GM12891 (cell line): ENCODE results near the gene LYPD6.

Source experiments
- POLR2A ChIP-seq: IDR thresholded peaks from 2 replicates; pipeline ENCODE4 v1.6.1; 2011; ENCODE audit warnings: low read depth, low read length, control low read depth
- POLR2AphosphoS5 ChIP-seq: IDR thresholded peaks from 2 replicates; pipeline ENCODE4 v1.6.1; 2011; ENCODE audit warnings: low read depth, low read length, control low read depth
- SPI1 ChIP-seq: IDR thresholded peaks from 2 replicates; pipeline ENCODE4 v1.6.1; 2011; ENCODE audit warnings: low read depth, low read length, control low read depth

DNA sequence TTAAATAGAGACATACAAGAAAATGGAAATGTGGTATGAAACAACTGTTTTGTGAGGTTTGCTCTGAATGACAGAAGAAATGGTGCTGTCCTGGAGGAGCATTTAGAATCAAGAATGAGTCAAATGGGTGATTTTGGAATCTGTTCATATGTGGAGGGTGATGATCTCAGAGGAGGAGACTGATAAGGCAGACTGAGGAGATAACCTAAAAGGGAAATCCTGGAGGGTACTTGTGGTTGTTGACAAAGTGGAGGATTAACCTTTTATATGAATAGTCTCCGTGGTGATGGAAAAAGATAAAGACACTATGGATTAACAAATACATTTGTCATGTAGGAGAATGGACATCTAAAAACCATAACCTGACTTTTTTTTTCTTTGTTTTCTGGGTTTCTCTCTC is 183.1 kb downstream of the LYPD6 start:
- TF ChIP-seq POLR2AphosphoS5 (no peak), SPI1 (no peak), POLR2A (no peak)
